ENCODE measurements around the gene KRT35. TPM values are rescaled to one million over a fixed set of nuclear protein-coding genes. Genes with fewer than 3 reads are reported as not detected.

KRT35 gene
- total and polyA plus RNA-seq, 2 experiments from 2014 or later: not detected

- Histone ChIP-seq H3K9me2 (ENCODE audit: insufficient read depth) (no peaks in the 10 kb centered on the region), H3K4me2 (ENCODE audit: unreplicated experiment) (no peak overlapping the region), H3F3A (ENCODE audit: insufficient read depth) (no peaks in the 10 kb centered on the region), H3K27ac (peak overlapping the region; percentile 6; the same call in 1 of the 2 replicates), H3K4me3 (no peak overlapping the region), H3K9me3 (ENCODE audit: low read depth) (no peaks in the 10 kb centered on the region), H3K27me3 (replicated peaks; ENCODE audit: insufficient read depth) (no peaks in the 10 kb centered on the region), H3K79me2 (ENCODE audit: insufficient read depth) (no peaks in the 10 kb centered on the region), H3K4me1 (ENCODE audit: insufficient read depth) (peaks cover 18% of the 10 kb centered on the region), H3K36me3 (ENCODE audit: low read depth) (no peaks in the 10 kb centered on the region), H2AFZ (peak overlapping the region; percentile 45; the same call in 1 of the 2 replicates), H4K20me1 (ENCODE audit: insufficient read depth) (no peaks in the 10 kb centered on the region), H3K9ac (no peak overlapping the region)
- no peak for DNase-seq
- in situ Hi-C loops (cut with MboI): no loop called here
- 92 to 97% methylated on average over 5 of the region's 5 CpGs for WGBS, 2 experiments (ENCODE audit: low coverage in 1 of 2, low lambda C conversion rate in 2 of 2, missing lambda C conversion rate in 2 of 2)
- no peak for TF ChIP-seq EZH2phosphoT487 (IDR thresholded peaks at IDR 0.05; ENCODE audit: insufficient read depth, low read depth)
- TF ChIP-seq EZH2 (IDR thresholded peaks at IDR 0.05; ENCODE audit: insufficient read depth, poor library complexity, severe bottlenecking): no peak
Measured at GRCh38 chr17:41499714-41500113, 18.8 kb upstream of the KRT35 start.

GRCh38 chr17:41498276-41498675 is 17.3 kb upstream of the KRT35 start:
- in situ Hi-C loops (cut with MboI): no loop called here
- DNase-seq: no peak
- H3K9me3 ChIP-seq (ENCODE audit: low read depth): no peaks in the 10 kb centered on the region
- H3F3A ChIP-seq (ENCODE audit: insufficient read depth): no peaks in the 10 kb centered on the region
- no peaks in the 10 kb centered on the region for H3K9me2 ChIP-seq (ENCODE audit: insufficient read depth)
- no peak overlapping the region for H3K27ac ChIP-seq
- no peaks in the 10 kb centered on the region for H3K79me2 ChIP-seq (ENCODE audit: insufficient read depth)
- no peak overlapping the region for H2AFZ ChIP-seq
- H3K4me2 ChIP-seq (ENCODE audit: unreplicated experiment): no peak overlapping the region
- H3K36me3 ChIP-seq (ENCODE audit: low read depth): no peaks in the 10 kb centered on the region
- WGBS, 2 experiments (ENCODE audit: low coverage in 1 of 2, low lambda C conversion rate in 2 of 2, missing lambda C conversion rate in 2 of 2): 84 to 86% methylated on average over 6 of the region's 6 CpGs
- H4K20me1 ChIP-seq (ENCODE audit: insufficient read depth): no peaks in the 10 kb centered on the region
- no peak overlapping the region for H3K4me3 ChIP-seq
- H3K9ac ChIP-seq: no peak overlapping the region
- no peaks in the 10 kb centered on the region for H3K27me3 ChIP-seq (replicated peaks; ENCODE audit: insufficient read depth)
- peaks cover 25% of the 10 kb centered on the region for H3K4me1 ChIP-seq (ENCODE audit: insufficient read depth)
- TF ChIP-seq EZH2phosphoT487 (IDR thresholded peaks at IDR 0.05; ENCODE audit: insufficient read depth, low read depth) (no peak), EZH2 (IDR thresholded peaks at IDR 0.05; ENCODE audit: insufficient read depth, poor library complexity, severe bottlenecking) (no peak)

GRCh38 chr17:41496803-41497484 is 16.0 kb upstream of the KRT35 start:
- Histone ChIP-seq H3K9me3 (ENCODE audit: low read depth) (no peaks in the 10 kb centered on the region), H3K4me1 (ENCODE audit: insufficient read depth) (peaks cover 25% of the 10 kb centered on the region), H3K9ac (peak overlapping the region; percentile 26; the same call in 1 of the 2 replicates), H3K4me2 (ENCODE audit: unreplicated experiment) (peak overlapping the region; percentile 73), H4K20me1 (ENCODE audit: insufficient read depth) (no peaks in the 10 kb centered on the region), H3K79me2 (ENCODE audit: insufficient read depth) (no peaks in the 10 kb centered on the region), H3K36me3 (ENCODE audit: low read depth) (no peaks in the 10 kb centered on the region), H3F3A (ENCODE audit: insufficient read depth) (no peaks in the 10 kb centered on the region), H3K9me2 (ENCODE audit: insufficient read depth) (no peaks in the 10 kb centered on the region), H3K27ac (no peak overlapping the region), H2AFZ (peak overlapping the region; percentile 66), H3K4me3 (no peak overlapping the region), H3K27me3 (replicated peaks; ENCODE audit: insufficient read depth) (no peaks in the 10 kb centered on the region)
- WGBS, 2 experiments (ENCODE audit: low coverage in 1 of 2, low lambda C conversion rate in 2 of 2, missing lambda C conversion rate in 2 of 2): 53 to 58% methylated on average over 12 of the region's 12 CpGs
- in situ Hi-C loops (cut with MboI): no loop called here
- TF ChIP-seq EZH2 (IDR thresholded peaks at IDR 0.05; ENCODE audit: insufficient read depth, poor library complexity, severe bottlenecking) (no peak), EZH2phosphoT487 (IDR thresholded peaks at IDR 0.05; ENCODE audit: insufficient read depth, low read depth) (no peak)
- DNase-seq: peak; percentile 93

- Histone ChIP-seq H3K36me3 (ENCODE audit: low read depth) (no peaks in the 10 kb centered on the region), H4K20me1 (ENCODE audit: insufficient read depth) (no peaks in the 10 kb centered on the region), H3K4me2 (ENCODE audit: unreplicated experiment) (no peak overlapping the region), H3K9me3 (ENCODE audit: low read depth) (no peaks in the 10 kb centered on the region), H3K9me2 (ENCODE audit: insufficient read depth) (no peaks in the 10 kb centered on the region), H3K27me3 (replicated peaks; ENCODE audit: insufficient read depth) (no peaks in the 10 kb centered on the region), H3K27ac (no peak overlapping the region), H2AFZ (no peak overlapping the region), H3K79me2 (ENCODE audit: insufficient read depth) (no peaks in the 10 kb centered on the region), H3K4me3 (no peak overlapping the region), H3F3A (ENCODE audit: insufficient read depth) (no peaks in the 10 kb centered on the region), H3K4me1 (ENCODE audit: insufficient read depth) (peaks cover 16% of the 10 kb centered on the region), H3K9ac (no peak overlapping the region)
- in situ Hi-C loops (cut with MboI): no loop called here
- TF ChIP-seq EZH2 (IDR thresholded peaks at IDR 0.05; ENCODE audit: insufficient read depth, poor library complexity, severe bottlenecking): no peak
- no peak for TF ChIP-seq EZH2phosphoT487 (IDR thresholded peaks at IDR 0.05; ENCODE audit: insufficient read depth, low read depth)
- peak; percentile 69 for DNase-seq
- WGBS, 2 experiments (ENCODE audit: low coverage in 1 of 2, low lambda C conversion rate in 2 of 2, missing lambda C conversion rate in 2 of 2): 47 to 70% methylated on average over 1 to 2 of the region's 2 CpGs
Measured at GRCh38 chr17:41494524-41494923, 13.6 kb upstream of the KRT35 start.
